ENCODE results near the gene FMOD. TPM values are rescaled to one million over a fixed set of nuclear protein-coding genes. Genes with fewer than 3 reads are reported as not detected.

Gene FMOD
- polyA plus RNA-seq, 3 donors = not detected

- Histone ChIP-seq H3K27me3 (ENCODE audit: control insufficient read depth in 2 of 2, insufficient read depth in 2 of 2, low read length in 2 of 2) (no peaks in the 10 kb centered on the region), H3K9ac (ENCODE audit: insufficient read depth, low read length, poor library complexity, severe bottlenecking) (no peak overlapping the region), H3K36me3 (replicated peaks in 1 of 2; ENCODE audit: control insufficient read depth in 1 of 2, insufficient read depth in 2 of 2, low read length in 2 of 2) (no peaks in the 10 kb centered on the region), H4K20me1 (ENCODE audit: insufficient read depth, low read length) (no peaks in the 10 kb centered on the region), H3K79me2 (ENCODE audit: insufficient read depth, low read length) (no peaks in the 10 kb centered on the region), H3K9me3 (replicated peaks in 1 of 2; ENCODE audit: control insufficient read depth in 1 of 2, insufficient read depth in 1 of 2, low read length in 2 of 2) (no peaks in the 10 kb centered on the region), H3K27ac (ENCODE audit: low read depth in 1 of 2, low read length in 2 of 2) (no peak overlapping the region), H2AFZ (ENCODE audit: insufficient read depth, low read depth, low read length, poor library complexity, severe bottlenecking) (no peak overlapping the region), H3K4me1 (ENCODE audit: control insufficient read depth in 1 of 2, insufficient read depth in 2 of 2, low read length in 2 of 2) (peaks cover 31 to 32% of the 10 kb centered on the region in 2 donors), H3K4me2 (replicated peaks; ENCODE audit: extremely low read depth, low read length, poor library complexity, severe bottlenecking) (no peak overlapping the region), H3K4me3 (replicated peaks in 1 of 3; ENCODE audit: low read depth in 2 of 3, low read length in 3 of 3) (no peak overlapping the region)
- Mint-ChIP-seq H3K4me3 (no peak overlapping the region), H3K4me1 (peaks cover 42% of the 10 kb centered on the region), H3K36me3 (no peaks in the 10 kb centered on the region), H3K9me3 (peaks cover 0 to 5% (median 0%) of the 10 kb centered on the region in 7 donors), H3K27me3 (ENCODE audit: low read depth in 3 of 3) (peaks cover 0 to 4% (median 2%) of the 10 kb centered on the region in 3 donors), H3K27ac (no peak overlapping the region)
- TF ChIP-seq, protein P1, sequence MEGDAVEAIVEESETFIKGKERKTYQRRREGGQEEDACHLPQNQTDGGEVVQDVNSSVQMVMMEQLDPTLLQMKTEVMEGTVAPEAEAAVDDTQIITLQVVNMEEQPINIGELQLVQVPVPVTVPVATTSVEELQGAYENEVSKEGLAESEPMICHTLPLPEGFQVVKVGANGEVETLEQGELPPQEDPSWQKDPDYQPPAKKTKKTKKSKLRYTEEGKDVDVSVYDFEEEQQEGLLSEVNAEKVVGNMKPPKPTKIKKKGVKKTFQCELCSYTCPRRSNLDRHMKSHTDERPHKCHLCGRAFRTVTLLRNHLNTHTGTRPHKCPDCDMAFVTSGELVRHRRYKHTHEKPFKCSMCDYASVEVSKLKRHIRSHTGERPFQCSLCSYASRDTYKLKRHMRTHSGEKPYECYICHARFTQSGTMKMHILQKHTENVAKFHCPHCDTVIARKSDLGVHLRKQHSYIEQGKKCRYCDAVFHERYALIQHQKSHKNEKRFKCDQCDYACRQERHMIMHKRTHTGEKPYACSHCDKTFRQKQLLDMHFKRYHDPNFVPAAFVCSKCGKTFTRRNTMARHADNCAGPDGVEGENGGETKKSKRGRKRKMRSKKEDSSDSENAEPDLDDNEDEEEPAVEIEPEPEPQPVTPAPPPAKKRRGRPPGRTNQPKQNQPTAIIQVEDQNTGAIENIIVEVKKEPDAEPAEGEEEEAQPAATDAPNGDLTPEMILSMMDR (IDR thresholded peaks at IDR 0.05) = no peak
- no peak for DNase-seq
- 100% methylated on average over 1 of the region's 1 CpG for WGBS (ENCODE audit: insufficient coverage)
- intact Hi-C loops (cut with micrococcal nuclease) = loop anchor here in 1 of 2 donors (5.0 kb wide), 1 partner anchor 42 kb away; no protein-coding TSS in a partner anchor
Measured at GRCh38 chr1:203379825-203380224, 28.9 kb upstream of the FMOD start.

GRCh38 chr1:203378556-203379245, 27.8 kb upstream of the FMOD start:
- no peaks in the 10 kb centered on the region for H3K9me3 ChIP-seq (replicated peaks in 1 of 2; ENCODE audit: control insufficient read depth in 1 of 2, insufficient read depth in 1 of 2, low read length in 2 of 2)
- intact Hi-C loops (cut with micrococcal nuclease) = no loop called here
- H3K4me3 Mint-ChIP-seq = no peak overlapping the region
- no peaks in the 10 kb centered on the region for H3K27me3 ChIP-seq (ENCODE audit: control insufficient read depth in 2 of 2, insufficient read depth in 2 of 2, low read length in 2 of 2)
- no peaks in the 10 kb centered on the region for H3K36me3 Mint-ChIP-seq
- H2AFZ ChIP-seq (ENCODE audit: insufficient read depth, low read depth, low read length, poor library complexity, severe bottlenecking) = no peak overlapping the region
- no peaks in the 10 kb centered on the region for H3K79me2 ChIP-seq (ENCODE audit: insufficient read depth, low read length)
- H3K4me2 ChIP-seq (replicated peaks; ENCODE audit: extremely low read depth, low read length, poor library complexity, severe bottlenecking) = no peak overlapping the region
- peaks cover 0 to 5% (median 0%) of the 10 kb centered on the region in 7 donors for H3K9me3 Mint-ChIP-seq
- DNase-seq = no peak
- H3K27me3 Mint-ChIP-seq (ENCODE audit: low read depth in 3 of 3) = peaks cover 0 to 4% (median 2%) of the 10 kb centered on the region in 3 donors
- H4K20me1 ChIP-seq (ENCODE audit: insufficient read depth, low read length) = no peaks in the 10 kb centered on the region
- no peaks in the 10 kb centered on the region for H3K36me3 ChIP-seq (replicated peaks in 1 of 2; ENCODE audit: control insufficient read depth in 1 of 2, insufficient read depth in 2 of 2, low read length in 2 of 2)
- H3K27ac Mint-ChIP-seq = no peak overlapping the region
- peaks cover 46% of the 10 kb centered on the region for H3K4me1 Mint-ChIP-seq
- H3K9ac ChIP-seq (ENCODE audit: insufficient read depth, low read length, poor library complexity, severe bottlenecking) = no peak overlapping the region
- WGBS (ENCODE audit: insufficient coverage) = 81% methylated on average over 7 of the region's 8 CpGs
- no peak overlapping the region for H3K4me3 ChIP-seq (replicated peaks in 1 of 3; ENCODE audit: low read depth in 2 of 3, low read length in 3 of 3)
- peaks cover 31 to 37% of the 10 kb centered on the region in 2 donors for H3K4me1 ChIP-seq (ENCODE audit: control insufficient read depth in 1 of 2, insufficient read depth in 2 of 2, low read length in 2 of 2)
- H3K27ac ChIP-seq (ENCODE audit: low read depth in 1 of 2, low read length in 2 of 2) = no peak overlapping the region
- TF ChIP-seq, protein P1 (IDR thresholded peaks at IDR 0.05) = no peak

Data from CD14-positive monocyte (primary cell).